GM23338 (cell line): Measurements from ENCODE around the gene COPB2. TPM values are rescaled to one million over a fixed set of nuclear protein-coding genes. Genes with fewer than 3 reads are reported as not detected.

ENCODE experiments used
- ATAC-seq: fragments of 200-7000 bp; cut with Tn5 transposase; 3 replicates; pipeline ENCODE4 v1.9.1; 2020
- DNase-seq: peaks from one replicate; pipeline ENCODE4 v3.0.0-alpha.2; 2015; ENCODE audit warnings: low spot score
- H2AFZ ChIP-seq: fragments of 200-600 bp; sonication (generic); 2 replicates; pipeline ENCODE4 v1.8.0; 2016; ENCODE audit warnings: antibody characterized with exemption, mild to moderate bottlenecking, moderate library complexity
- H3F3A ChIP-seq: fragments of 200-600 bp; sonication (generic); replicated peaks from 2 replicates; pipeline ENCODE4 v1.8.0; 2017; ENCODE audit warnings: antibody characterized with exemption, mixed run types, low read depth
- H3K27ac ChIP-seq: fragments of 200-600 bp; sonication (generic); 2 replicates; pipeline ENCODE4 v1.6.1; 2016; ENCODE audit warnings: low read depth
- H3K27me3 ChIP-seq: fragments of 200-600 bp; sonication (generic); 2 replicates; pipeline ENCODE4 v1.8.0; 2016; ENCODE audit warnings: mild to moderate bottlenecking, mixed run types, moderate library complexity; ENCODE audit not compliant: insufficient read depth
- H3K36me3 ChIP-seq: fragments of 200-600 bp; sonication (generic); 2 replicates; pipeline ENCODE4 v1.8.0; 2016; ENCODE audit warnings: mild to moderate bottlenecking; ENCODE audit not compliant: insufficient read depth
- H3K4me1 ChIP-seq: fragments of 200-600 bp; sonication (generic); 2 replicates; pipeline ENCODE4 v1.8.0; 2016; ENCODE audit warnings: mild to moderate bottlenecking, moderate library complexity; ENCODE audit not compliant: insufficient read depth
- H3K4me2 ChIP-seq: fragments of 200-600 bp; sonication (generic); 2 replicates; pipeline ENCODE4 v1.7.1; 2017; ENCODE audit warnings: mixed run types
- H3K4me3 ChIP-seq: fragments of 200-600 bp; sonication (generic); 2 replicates; pipeline ENCODE4 v1.6.1; 2016; ENCODE audit warnings: mixed run types
- H3K79me2 ChIP-seq: fragments of 200-600 bp; sonication (generic); replicated peaks from 2 replicates; pipeline ENCODE4 v1.8.0; 2017; ENCODE audit warnings: mild to moderate bottlenecking; ENCODE audit not compliant: insufficient read depth
- H3K9me2 ChIP-seq: fragments of 200-600 bp; sonication (generic); 2 replicates; pipeline ENCODE4 v1.8.0; 2017; ENCODE audit not compliant: insufficient read depth
- H4K20me1 ChIP-seq: fragments of 200-600 bp; sonication (generic); replicated peaks from 2 replicates; pipeline ENCODE4 v1.8.0; 2017; ENCODE audit warnings: mild to moderate bottlenecking; ENCODE audit not compliant: insufficient read depth
- H3K27ac Mint-ChIP-seq: 2 replicates; pipeline ENCODE4 v1.8.0; 2020; ENCODE audit warnings: inconsistent platforms, mild to moderate bottlenecking, moderate library complexity, mixed read lengths
- H3K27me3 Mint-ChIP-seq: 3 replicates; pipeline ENCODE4 v1.8.0; 2022; ENCODE audit warnings: low read depth, mild to moderate bottlenecking, moderate library complexity, mixed read lengths, inconsistent platforms; ENCODE audit not compliant: insufficient read depth, poor library complexity
- H3K36me3 Mint-ChIP-seq: 3 replicates; pipeline ENCODE4 v1.8.0; 2021; ENCODE audit warnings: low read depth, mild to moderate bottlenecking, inconsistent platforms, moderate library complexity, mixed read lengths
- H3K4me1 Mint-ChIP-seq: 3 replicates; pipeline ENCODE4 v1.8.0; 2020; ENCODE audit warnings: mild to moderate bottlenecking, inconsistent platforms, mixed read lengths
- H3K4me3 Mint-ChIP-seq: 3 replicates; pipeline ENCODE4 v1.8.0; 2021; ENCODE audit warnings: moderate library complexity, mild to moderate bottlenecking, inconsistent platforms, mixed read lengths
- H3K9me3 Mint-ChIP-seq: 3 replicates; pipeline ENCODE4 v1.8.0; 2020; ENCODE audit warnings: moderate library complexity, mild to moderate bottlenecking, inconsistent platforms, mixed read lengths
- CREB1 ChIP-seq: fragments of 250-450 bp; sonication (Bioruptor Pico); IDR thresholded peaks from 2 replicates; pipeline ENCODE4 v1.5.0; 2020; ENCODE audit warnings: low read depth, mild to moderate bottlenecking, moderate library complexity
- EZH2phosphoT487 ChIP-seq: fragments of 200-600 bp; sonication (generic); IDR thresholded peaks from one replicate; pipeline ENCODE4 v1.8.1; 2018; ENCODE audit warnings: antibody characterized with exemption; ENCODE audit not compliant: unreplicated experiment
- NANOG ChIP-seq: IDR thresholded peaks from 2 replicates; pipeline ENCODE4 v1.6.1; 2016; ENCODE audit warnings: antibody characterized with exemption, borderline replicate concordance
- POLR2AphosphoS5 ChIP-seq: IDR thresholded peaks from 2 replicates; pipeline ENCODE4 v1.6.1; 2016; ENCODE audit warnings: antibody characterized with exemption, low read depth
- REST ChIP-seq: IDR thresholded peaks from one replicate; pipeline ENCODE4 v1.6.1; 2018; ENCODE audit warnings: antibody characterized with exemption; ENCODE audit not compliant: unreplicated experiment
- ZNF114 ChIP-seq: fragments of 250-450 bp; sonication (Bioruptor Pico); IDR thresholded peaks from 2 replicates; pipeline ENCODE4 v1.5.0; 2020; ENCODE audit warnings: mild to moderate bottlenecking, moderate library complexity
- ZNF331 ChIP-seq: fragments of 250-450 bp; sonication (Bioruptor Pico); IDR thresholded peaks from 2 replicates; pipeline ENCODE4 v1.5.0; 2020; ENCODE audit warnings: low read depth, mild to moderate bottlenecking, moderate library complexity
- ZNF462 ChIP-seq: fragments of 250-450 bp; sonication (Bioruptor Pico); IDR thresholded peaks from 2 replicates; pipeline ENCODE4 v1.5.0; 2020; ENCODE audit warnings: mild to moderate bottlenecking, moderate library complexity
- polyA plus RNA-seq: library from polyadenylated mRNA; unstranded; fragments of >200 nt; fragmentation: Nextera tagmentation; extraction: Ambion mirVana; gene quantifications from 2 replicates; pipeline ENCODE4 v1.2.1, GENCODE V29; 2016
- total RNA-seq: library from RNA; depleted of rRNA; stranded (reverse); fragments of >200 nt; shearing (Covaris generic); gene quantifications from 2 replicates; pipeline ENCODE4 v1.2.3, GENCODE V29; 2014

The COPB2 gene
- total and polyA plus RNA-seq, 2 experiments from 2014 or later = 48.2 to 89.1 TPM

- TF ChIP-seq ZNF462 (CRISPR knock-in tag) (no peak), NANOG (no peak), POLR2AphosphoS5 (no peak), REST (no peak), EZH2phosphoT487 (no peak), CREB1 (no peak)
These were observed 79.6 kb downstream of the COPB2 start (continued) for GRCh38 chr3:139309880-139310279.

GRCh38 chr3:139309061-139309591 lies 80.3 kb downstream of the COPB2 start:
- Mint-ChIP-seq H3K36me3 (no peaks in the 10 kb centered on the region), H3K4me3 (no peak overlapping the region), H3K4me1 (peaks cover 14% of the 10 kb centered on the region), H3K9me3 (no peaks in the 10 kb centered on the region), H3K27ac (no peak overlapping the region), H3K27me3 (peaks cover 10% of the 10 kb centered on the region)
- H4K20me1 ChIP-seq = no peaks in the 10 kb centered on the region
- H3K4me3 ChIP-seq = no peak overlapping the region
- H3F3A ChIP-seq = no peaks in the 10 kb centered on the region
- peaks cover 2% of the 10 kb centered on the region; the same call in 1 of the 2 replicates for H3K9me2 ChIP-seq
- peaks cover 3% of the 10 kb centered on the region; the same call in 1 of the 2 replicates for H3K4me1 ChIP-seq
- no peaks in the 10 kb centered on the region for H3K79me2 ChIP-seq
- no peak overlapping the region for H2AFZ ChIP-seq
- DNase-seq (no peak), ATAC-seq (no peak)
- no peaks in the 10 kb centered on the region for H3K36me3 ChIP-seq
- H3K27ac ChIP-seq = no peak overlapping the region
- no peak overlapping the region for H3K4me2 ChIP-seq
- no peaks in the 10 kb centered on the region for H3K27me3 ChIP-seq
- no peak for TF ChIP-seq EZH2phosphoT487
- TF ChIP-seq ZNF331 (CRISPR knock-in tag) = no peak
- no peak for TF ChIP-seq ZNF114
- no peak for TF ChIP-seq REST
- TF ChIP-seq NANOG = no peak
